ENCODE data around the gene GRK7.

DNA sequence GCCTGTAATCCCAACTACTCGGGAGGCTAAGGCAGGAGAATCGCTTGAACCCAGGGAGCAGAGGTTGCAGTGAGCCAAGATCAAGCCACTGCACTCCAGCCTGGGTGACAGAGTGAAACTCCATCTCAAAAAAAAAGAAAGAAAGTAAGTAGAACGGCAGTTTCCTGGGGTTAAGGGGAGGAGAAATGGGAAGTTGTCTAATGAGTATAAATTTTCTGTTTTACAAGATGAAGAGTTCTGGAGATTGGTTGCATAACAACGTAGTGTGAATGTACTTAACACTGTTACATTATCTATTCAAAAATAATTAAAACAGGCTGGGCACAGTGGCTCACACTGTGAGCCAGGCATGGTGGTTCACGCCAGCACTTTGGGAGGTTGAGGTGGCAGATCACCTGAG, 45.4 kb downstream of the GRK7 start:
- no peak for TF ChIP-seq POLR2A (IDR thresholded peaks at IDR 0.05; ENCODE audit: low read length)
- TF ChIP-seq GATA1 (IDR thresholded peaks at IDR 0.05; ENCODE audit: low read depth, low read length), result no peak

Measured in erythroblast (primary cell).